ENCODE measurements around the gene ARVCF. TPM values are rescaled to one million over a fixed set of nuclear protein-coding genes. Genes with fewer than 3 reads are reported as not detected.

ARVCF gene
- polyA plus RNA-seq, 1 of the 3 experiments (the other 2 are of a cell fraction): 27.4 TPM

- no peak for TF ChIP-seq TAF1 (IDR thresholded peaks at IDR 0.05; ENCODE audit: borderline replicate concordance, low read depth, low read length)
- TF ChIP-seq FOXJ3 (CRISPR knock-in tag; IDR thresholded peaks at IDR 0.05): no peak
- TF ChIP-seq USF1 (IDR thresholded peaks at IDR 0.05; ENCODE audit: borderline replicate concordance, low read depth): no peak
Measured at GRCh38 chr22:20029550-20030225, 13.1 kb upstream of the ARVCF start (continued).

- H2AFZ ChIP-seq (ENCODE audit: low read depth): no peak overlapping the region
- no peaks in the 10 kb centered on the region for H3K36me3 ChIP-seq (replicated peaks in 1 of 2; ENCODE audit: control insufficient read depth in 1 of 2, insufficient read depth in 2 of 2, low read length in 1 of 2)
- POLR2A ChIA-PET: no interaction called here
- no peak overlapping the region; a peak in 1 of 4 replicates for H3K27ac ChIP-seq (ENCODE audit: low read depth in 2 of 2, low read length in 1 of 2)
- no peak overlapping the region for H3K4me2 ChIP-seq
- 94% methylated on average over 11 of the region's 16 CpGs for WGBS (ENCODE audit: low lambda C conversion rate)
- H4K20me1 ChIP-seq (ENCODE audit: insufficient read depth): peaks cover 26% of the 10 kb centered on the region; the same call in 1 of the 2 replicates
- no peak overlapping the region for H3K9ac ChIP-seq
- no peaks in the 10 kb centered on the region for H3K9me3 ChIP-seq
- DNase-seq: no peak
- no peaks in the 10 kb centered on the region for H3K27me3 ChIP-seq (ENCODE audit: insufficient read depth)
- CTCF ChIA-PET: interaction anchor here (2.0 kb wide), 1 partner anchor 59 kb away, joined by 5 read pairs; no protein-coding TSS in a partner anchor
- H3F3A ChIP-seq (replicated peaks; ENCODE audit: insufficient read depth): no peaks in the 10 kb centered on the region
- peaks cover 0 to 32% of the 10 kb centered on the region in 2 experiments; a peak in 1 of 4 replicates for H3K4me1 ChIP-seq (ENCODE audit: control insufficient read depth in 1 of 2, insufficient read depth in 2 of 2, low read depth in 1 of 2, low read length in 1 of 2)
- H3K4me3 ChIP-seq (ENCODE audit: low read depth in 2 of 2, low read length in 1 of 2): no peak overlapping the region
- H3K79me2 ChIP-seq (ENCODE audit: insufficient read depth): peaks cover 35% of the 10 kb centered on the region
- no peaks in the 10 kb centered on the region for H3K9me2 ChIP-seq
- TF ChIP-seq RAD21 (IDR thresholded peaks at IDR 0.05; ENCODE audit: low read length) (no peak), IRF3 (IDR thresholded peaks at IDR 0.05; ENCODE audit: low read depth, low read length) (no peak), SMC3 (IDR thresholded peaks at IDR 0.05; ENCODE audit: low read depth, low read length) (no peak), SIN3A (IDR thresholded peaks at IDR 0.05; ENCODE audit: borderline replicate concordance, low read depth, low read length) (no peak), CHD2 (IDR thresholded peaks at IDR 0.05; ENCODE audit: low read length, partially characterized antibody) (no peak), RCOR1 (IDR thresholded peaks at IDR 0.05; ENCODE audit: low read length) (no peak), NRF1 (IDR thresholded peaks at IDR 0.05; ENCODE audit: low read depth, low read length) (no peak), MXI1 (IDR thresholded peaks at IDR 0.05; ENCODE audit: low read depth, low read length) (no peak), RFX5 (IDR thresholded peaks at IDR 0.05; ENCODE audit: low read length) (no peak), NFIC (IDR thresholded peaks at IDR 0.05; ENCODE audit: borderline replicate concordance) (no peak), FOXM1 (IDR thresholded peaks at IDR 0.05; ENCODE audit: low read depth) (no peak), RXRA (IDR thresholded peaks at IDR 0.05; ENCODE audit: borderline replicate concordance, low read depth) (no peak), USF1 (IDR thresholded peaks at IDR 0.05; ENCODE audit: borderline replicate concordance, low read depth) (no peak), YY1 (IDR thresholded peaks at IDR 0.05; ENCODE audit: low read depth) (no peak), ELF1 (IDR thresholded peaks at IDR 0.05) (no peak)
Measured at GRCh38 chr22:20028855-20029549, 12.4 kb upstream of the ARVCF start.

Measured in SK-N-SH (cell line).